Activated CD8-positive, alpha-beta memory T cell treated with anti-CD3 and anti-CD28 coated beads for 24 hours (primary cell): ENCODE results near the gene ZIC1.
A peak's percentile ranks its signal among the peaks of the same experiment; 100 is the strongest.

Experiments used
- DNase-seq: peaks from one replicate; pipeline ENCODE4 v3.0.0-alpha.2; 2020

The ZIC1 gene

DNA sequence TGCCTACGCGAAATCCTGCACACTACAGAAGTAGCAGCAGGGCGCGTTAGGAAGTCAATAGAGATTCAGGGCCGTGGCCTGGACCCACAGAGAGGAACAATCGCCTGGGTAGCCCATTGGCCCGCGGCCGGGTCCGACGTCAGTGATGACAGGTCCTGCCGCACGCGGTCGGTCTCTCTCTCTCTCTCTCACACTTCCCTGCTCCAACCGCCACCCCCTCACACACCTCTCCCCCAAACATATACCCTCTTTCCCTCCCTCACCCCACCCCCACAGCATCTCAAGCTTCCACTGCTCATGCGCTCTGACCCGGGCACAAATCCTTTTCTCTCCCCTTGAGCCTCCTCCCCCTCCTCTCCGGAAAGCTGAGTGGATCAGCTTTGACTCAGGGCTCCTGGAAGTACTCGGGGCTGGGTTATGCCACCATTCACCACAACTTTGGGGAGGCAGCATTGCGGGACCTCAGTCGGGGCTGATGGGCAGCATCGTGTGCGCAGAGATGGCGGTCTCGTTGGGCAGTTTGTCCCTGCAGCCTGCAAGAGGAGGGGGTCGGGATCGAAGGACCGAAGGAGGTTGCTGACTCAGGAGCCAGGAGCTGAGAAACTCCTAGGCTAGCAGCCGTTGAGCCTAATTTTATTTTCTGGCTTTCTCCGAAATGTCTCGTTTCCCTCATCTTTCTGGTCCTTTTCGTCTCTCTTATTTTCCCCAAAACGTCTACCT, 11.8 kb upstream of the ZIC1 start:
- peak; percentile 28 for DNase-seq

DNA sequence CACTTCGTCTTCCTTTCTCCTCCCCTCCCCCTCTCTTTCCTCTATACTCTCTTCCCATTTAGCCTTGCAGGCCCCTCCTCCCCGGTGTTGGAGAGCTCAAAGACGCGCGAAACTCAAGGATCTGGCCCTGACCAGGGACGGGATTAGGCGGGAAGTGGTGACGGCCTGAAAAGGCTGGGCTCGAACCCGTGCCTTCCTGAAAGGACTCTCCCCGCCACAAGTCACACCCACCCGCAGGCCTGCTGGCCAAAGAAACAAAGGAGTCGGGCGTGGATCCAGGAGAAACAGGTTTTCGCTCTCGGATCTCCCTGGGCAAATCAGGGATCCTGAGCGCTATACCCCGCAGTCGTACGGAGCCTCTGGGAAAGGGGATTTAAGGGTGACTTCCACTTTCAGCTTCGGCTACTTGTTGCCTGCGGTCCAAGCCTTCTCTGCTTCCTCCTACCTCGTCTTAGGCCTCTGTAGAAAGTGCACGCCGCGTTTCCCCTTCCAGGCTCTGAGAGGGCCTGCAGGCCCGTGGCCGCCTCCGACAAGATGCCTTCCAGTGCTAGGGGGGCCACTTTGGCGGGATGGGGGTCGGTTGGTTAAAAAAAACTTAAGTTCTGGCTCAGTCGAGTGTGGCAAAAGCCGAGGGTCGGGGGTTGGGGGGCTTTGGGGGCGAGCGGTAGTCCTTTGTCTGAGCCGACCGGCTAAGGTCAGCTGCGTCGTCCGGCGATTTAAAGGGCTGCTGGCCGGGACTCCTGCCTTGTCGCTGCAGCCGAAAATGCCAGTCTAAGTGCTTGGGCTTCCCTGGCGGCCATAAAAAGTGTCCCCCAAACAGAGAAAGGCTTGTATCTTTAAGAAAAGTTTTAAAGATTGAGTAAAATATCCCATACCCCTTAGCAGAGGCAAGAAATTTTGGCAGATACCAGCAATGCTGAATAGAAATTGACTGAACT, 11.0 kb upstream of the ZIC1 start:
- DNase-seq: peak; percentile 42

DNA sequence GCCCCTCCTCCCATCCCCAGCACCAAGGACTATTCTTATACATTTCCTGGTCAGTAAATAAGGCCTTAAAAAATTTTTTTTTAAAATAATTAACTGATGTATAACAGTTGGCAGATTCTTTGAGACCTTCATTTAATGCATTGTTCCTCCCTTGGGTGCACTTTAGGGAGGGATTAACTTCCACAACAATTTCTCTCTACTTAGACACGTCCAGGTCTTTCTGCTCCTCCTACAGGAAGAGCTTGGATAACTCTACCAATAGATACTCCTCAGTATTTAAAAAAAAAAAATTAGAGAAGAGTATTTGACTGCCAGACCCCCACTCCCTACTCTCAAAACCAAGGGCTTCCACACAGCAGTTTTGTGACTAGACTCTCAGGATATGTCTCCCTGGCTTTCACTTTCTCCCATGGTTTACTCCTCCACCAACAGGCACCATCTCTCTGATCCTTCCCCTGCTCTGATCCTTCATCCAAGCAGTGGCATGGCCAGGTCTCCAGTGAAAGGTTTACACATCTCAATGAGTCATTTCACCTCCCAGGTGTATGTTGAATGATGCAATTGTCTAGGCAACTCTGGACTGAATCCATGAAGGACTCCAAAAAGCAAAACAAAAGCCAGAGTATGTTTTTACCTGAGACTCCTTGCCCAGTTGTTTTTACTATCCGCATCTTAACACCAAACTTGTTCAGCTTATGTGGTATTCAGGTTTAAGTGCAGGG, 10.2 kb upstream of the ZIC1 start:
- no peak for DNase-seq

DNA sequence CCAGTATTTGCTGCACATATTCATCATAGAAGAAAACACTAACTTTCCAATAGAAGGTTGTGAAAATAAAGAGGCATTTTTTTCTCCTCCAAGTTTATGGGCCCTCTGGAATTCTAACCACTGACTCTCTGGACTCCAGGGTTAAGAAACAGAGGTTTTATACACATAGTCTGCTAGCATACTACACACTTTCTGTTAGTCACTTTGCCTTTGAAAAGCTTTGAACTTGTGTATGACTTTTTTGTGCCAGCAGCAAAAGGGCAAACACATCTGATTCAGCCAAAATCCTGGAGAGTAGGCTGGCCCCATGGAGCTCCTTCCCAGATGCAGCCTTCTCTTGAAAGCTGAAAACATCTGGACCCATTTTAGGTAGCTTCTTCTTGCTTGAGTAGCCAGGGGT, 9.1 kb upstream of the ZIC1 start:
- no peak for DNase-seq

DNA sequence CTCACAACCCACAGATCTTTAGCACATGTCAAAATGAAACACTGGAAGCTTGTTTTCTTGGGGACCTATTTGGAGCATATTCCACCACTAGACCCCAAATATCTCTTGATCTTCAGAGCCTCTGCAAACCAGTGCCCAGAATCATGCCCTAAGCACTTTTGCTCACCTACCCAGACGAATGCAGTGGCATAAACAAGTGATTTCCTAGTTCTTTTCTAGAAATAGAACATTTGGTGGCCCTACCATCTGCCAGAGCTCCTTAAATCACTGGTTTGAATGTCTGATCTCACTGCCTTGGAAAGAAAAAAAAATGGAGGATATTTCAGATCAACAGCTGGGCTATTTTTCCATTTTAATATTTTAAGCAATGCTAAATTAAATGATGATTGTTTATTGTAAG, 8.2 kb upstream of the ZIC1 start:
- no peak for DNase-seq

DNA sequence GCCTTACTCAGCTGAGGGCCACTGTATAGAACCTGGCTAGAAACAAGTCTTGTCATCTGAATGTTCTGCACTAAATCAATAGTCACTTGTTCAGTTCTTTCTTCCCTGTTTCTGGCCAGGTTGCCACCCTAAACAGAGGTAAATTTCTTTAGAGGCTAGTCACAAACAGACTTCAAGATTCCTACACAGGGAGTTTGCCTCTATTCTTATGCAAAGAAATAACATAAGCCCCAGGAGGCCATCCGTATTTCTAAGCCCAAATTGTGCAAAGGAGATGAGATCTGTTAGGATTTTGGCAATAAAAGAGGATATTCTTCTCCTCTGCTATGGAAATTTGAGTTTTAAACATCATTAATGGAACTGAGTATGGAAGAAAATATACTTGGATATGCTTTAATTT, 7.7 kb upstream of the ZIC1 start:
- DNase-seq: no peak

DNA sequence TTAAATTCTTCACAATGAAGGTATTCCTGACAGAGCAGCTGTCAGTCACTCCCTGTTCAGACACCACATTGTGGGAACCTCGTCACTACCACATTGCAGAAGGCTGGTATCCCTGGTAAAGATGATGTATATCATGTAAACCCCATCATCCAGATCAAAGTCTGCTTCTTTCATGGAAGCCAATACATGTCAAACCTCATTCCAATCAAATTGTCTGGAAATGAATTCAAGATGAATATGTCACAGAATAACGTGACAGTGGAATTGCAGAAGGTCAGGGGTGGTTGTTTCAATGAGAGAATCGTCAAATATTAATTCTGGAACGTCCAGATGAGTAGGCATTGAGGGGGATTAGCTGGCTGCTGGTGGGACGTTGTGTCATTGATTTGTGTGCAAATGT, 7.0 kb upstream of the ZIC1 start:
- DNase-seq: no peak

DNA sequence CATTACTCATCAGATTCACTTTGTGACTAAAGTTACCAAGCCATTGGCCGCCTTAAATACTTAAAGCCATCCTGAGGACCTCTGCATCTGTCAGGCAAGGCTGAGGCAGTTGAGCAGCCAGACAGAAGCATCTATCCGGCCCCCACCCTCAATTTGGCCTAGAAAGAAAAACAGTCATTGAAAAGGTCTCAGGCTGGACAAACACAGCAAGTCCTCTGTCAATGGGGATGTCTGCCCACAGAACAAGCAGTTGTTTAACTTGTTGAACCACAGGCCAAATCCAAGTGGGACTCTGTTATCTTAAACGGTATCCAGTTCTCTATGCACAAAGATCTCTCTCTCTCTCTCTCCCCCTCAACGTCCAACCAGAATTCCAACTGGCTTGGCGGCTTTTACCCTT, 5.7 kb upstream of the ZIC1 start:
- DNase-seq: no peak

DNA sequence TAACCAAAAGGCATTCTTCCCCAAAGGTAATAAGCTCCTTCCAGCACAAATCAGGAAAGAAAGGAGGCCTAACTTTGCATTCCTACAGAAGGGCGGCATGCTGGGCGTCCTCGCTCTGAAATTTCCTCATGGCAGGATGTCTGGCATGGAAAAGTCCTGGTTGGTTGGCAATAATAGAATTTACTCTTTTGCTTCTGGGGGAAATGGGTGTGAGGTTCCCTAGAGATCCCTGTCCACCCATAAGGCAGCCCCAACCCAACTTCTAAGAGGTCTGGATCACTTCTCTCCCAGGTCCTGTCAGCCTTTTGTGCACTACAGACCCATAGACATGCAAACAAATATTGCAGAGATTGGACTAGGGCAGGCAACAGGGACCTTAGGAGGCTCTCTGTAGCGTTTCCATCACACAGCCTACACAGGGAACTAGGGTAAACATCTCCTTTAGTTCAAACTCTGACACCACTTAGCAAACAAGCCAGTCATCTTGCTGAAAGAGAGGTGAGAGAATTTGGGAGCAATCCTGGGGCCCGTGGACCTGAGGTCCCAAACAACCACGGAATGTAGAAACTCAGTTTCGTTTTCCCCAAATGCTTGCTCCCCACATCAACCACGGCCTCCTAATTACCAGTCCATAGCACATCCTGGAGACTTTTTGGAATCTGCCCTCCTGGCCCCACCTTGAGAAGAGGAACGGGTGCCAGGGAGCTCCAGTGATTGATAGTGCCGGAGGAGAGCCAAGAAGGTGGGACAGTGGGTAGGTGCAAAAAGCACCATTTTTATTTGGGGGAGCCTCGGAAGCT, 5.0 kb upstream of the ZIC1 start:
- DNase-seq: no peak

DNA sequence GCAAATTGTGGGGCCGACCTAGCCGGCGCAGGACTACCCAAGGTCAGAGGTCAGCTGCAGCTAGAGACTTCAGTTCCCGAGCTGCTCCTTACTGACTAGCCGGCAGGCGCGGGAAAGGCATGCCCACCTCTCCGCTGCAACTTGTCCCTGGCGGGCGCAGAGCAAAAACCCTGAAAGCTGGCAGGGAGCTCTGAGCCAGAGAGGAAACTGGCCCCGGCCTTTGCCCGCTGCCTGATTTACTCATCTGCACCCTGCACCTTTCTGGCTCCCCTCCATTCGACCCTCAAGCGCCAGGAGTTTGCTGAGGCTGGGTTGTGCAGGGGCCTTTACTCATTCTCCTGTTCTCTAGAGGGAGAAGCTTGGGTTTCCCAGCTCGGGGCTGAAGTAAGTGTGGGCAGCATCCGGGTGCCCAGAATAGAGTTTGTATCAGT, 4.3 kb upstream of the ZIC1 start:
- peak; percentile 35 for DNase-seq

DNA sequence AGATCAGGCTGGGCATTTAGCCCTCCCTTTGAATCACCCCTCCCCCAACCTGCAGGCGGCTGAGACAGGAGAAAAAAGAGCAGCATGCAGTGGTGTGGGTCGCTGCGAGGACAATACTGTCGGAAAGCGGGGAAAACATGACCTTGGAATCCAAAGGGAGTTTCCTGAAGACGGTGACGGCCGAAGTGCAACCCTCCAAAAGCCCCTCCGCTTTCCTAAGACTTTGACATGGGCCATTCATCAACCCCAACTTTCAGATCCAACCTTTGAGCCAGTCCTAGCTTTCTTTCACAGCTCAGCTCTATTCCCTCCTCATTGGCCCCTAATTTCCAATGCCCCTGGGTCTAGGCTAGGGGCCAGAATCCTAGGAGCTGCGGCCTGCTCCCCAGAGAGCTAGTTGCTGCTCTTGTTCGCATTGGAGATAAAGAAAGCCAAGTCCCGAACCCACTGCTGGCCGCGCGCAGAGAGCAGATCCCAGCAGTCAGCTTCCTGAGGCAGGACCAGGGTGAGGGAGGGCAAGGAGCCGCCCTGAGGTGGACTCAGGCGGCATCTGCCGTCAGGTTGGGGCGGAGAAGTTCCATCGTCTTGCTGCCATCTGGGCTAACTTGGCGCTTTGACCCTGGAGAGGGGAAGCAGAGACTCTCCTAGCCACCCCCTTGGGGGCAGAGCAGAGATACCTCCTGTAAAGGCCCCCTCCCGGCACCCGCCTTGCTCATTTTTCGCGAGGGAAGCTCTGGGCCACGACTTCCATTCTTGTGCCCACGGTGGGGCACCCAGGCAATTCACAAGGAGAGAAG, 3.7 kb upstream of the ZIC1 start:
- DNase-seq: peak; percentile 44

DNA sequence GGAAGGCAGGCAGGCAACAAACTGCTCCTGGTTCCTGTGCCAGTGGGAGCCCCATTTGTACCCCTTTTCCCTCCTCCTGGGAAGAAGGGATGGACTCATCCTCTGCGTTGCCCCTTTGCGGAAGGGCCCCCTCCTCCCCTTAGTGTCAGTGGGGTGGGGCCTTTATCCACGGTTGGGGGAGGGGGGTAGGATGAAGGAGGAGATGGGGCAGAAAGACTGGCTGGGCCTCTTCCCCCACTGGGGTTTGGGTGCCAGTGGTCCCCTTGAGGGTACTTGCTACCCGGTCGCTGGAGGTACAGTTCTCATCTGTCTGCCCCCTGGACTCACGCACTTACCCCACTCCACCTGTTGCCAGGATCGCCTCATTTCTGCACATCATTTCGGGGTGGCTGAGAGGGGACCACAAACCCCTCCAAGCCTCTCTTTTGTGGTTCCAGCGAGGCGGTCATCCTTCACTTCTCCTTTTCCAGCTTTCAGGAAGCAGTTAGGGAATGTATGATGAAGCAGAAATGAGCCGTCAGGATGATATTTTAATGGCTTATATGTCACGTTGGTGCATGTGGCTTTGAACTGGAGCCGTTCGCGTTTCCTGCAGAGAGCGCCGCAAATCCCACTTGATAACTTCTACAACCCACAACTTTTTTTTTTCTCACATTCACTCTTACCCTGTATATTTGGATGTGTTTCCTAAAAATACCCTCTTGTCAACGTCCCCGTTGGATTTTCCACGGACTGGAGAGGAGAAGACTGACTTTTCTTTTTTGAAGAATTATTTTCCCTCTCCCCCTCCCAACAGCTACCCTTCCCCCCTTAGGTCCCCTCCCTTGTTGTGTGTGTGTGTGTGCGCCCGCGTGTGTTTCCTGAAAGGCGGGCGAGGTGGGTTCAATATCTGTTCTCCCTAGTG, 2.9 kb upstream of the ZIC1 start, which contains the start of gene ZIC4:
Gene ZIC4, minus strand, starts transcription at position 516 of the 904 bp plus-strand sequence. CDS start 3,746 bp downstream, outside the sequence.
- no peak for DNase-seq

DNA sequence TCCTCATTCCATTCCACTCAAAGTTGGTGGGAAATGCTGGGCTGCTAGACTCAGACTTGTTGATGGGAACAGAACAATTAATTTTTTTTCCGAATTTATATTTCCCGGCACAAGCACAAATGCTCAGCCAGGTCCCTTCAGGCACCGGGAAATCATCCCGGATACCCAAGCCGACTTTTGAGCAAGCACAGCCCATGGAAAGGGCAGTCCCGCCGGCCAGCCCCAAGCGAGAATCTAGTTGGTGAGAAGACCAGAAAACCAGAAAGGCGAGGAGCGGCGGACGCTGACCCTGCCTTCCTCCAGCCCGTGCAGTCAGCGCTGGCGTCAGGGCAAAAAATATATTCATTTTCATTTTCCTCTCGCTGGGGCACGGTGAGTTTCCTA, 2.1 kb upstream of the ZIC1 start:
- DNase-seq: no peak

DNA sequence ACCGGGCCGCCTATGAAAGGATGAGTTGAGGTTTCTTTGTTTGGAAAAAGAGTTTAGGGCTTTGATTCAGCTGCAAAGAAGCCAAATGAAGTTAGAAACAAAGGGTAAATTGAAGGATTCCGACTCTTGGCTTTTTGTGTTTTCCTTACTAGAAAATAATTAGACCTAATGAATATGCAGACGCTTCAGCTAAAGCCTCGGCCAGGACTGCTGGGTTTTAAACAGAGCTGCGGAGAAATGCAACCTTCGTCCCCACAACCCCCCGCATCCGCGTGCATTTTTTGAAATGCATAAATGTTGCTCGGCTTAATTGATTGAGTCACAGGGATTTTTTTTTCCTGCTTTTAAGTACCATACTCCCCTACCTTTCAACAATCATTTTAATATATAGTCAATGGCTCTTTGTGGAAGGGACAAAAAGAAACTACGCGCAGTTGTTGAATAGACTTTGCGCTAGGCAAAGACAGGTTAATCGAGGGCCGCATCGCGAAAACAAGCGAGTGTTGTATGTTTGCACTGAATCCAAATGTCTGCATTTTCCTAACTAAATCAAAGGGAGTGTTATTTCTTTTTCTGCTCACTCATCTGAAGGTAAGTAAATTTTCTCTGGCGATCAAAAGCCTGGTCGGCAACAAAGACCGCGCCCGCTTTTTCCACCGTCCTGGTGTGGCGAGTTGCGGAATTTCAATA, 1.5 kb upstream of the ZIC1 start:
- peak; percentile 26 for DNase-seq

DNA sequence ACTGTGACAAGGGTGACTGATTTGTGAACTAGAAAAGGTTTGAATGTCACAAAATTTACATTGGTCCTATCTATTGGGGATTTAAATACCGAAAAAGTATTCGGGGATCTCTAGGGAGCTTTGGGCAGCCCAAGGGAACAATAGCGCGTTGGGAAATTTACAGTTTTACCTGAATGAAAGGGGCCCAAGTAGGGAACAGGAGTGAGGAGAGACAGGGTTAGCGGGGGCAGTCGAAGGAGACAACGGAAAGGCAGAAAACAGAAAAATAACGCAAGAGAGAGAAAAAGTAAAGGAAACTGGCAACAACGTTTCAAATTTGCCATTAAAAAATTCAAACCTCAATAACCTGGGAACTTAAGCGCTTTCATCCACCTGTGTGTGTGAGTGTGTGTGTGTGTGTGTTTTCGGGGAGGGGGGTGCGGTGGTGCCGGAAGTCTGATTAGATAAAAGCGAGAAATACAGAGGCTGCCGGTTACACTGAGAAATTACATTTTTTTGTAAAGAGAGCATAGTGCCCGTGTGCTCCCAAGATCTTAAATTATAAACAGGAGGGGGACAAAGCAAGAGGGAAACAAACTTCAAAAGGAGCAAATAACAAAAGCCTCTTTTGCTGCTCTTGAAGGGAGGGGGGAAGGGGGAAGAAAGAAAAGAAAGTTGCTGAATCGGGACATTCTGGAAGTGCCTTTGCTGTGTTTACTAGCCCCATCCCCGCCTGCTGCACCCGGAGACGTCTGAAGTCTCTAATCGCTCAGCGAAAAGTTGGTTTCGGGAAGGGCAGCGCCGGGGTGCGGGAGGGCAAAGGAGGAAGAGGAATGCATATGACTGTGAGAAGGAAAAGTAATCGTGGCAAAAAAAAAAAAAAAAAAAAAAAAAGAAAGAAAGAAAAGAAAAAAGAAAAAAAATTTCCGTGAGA, 721 bp upstream of the ZIC1 start:
- no peak for DNase-seq

DNA sequence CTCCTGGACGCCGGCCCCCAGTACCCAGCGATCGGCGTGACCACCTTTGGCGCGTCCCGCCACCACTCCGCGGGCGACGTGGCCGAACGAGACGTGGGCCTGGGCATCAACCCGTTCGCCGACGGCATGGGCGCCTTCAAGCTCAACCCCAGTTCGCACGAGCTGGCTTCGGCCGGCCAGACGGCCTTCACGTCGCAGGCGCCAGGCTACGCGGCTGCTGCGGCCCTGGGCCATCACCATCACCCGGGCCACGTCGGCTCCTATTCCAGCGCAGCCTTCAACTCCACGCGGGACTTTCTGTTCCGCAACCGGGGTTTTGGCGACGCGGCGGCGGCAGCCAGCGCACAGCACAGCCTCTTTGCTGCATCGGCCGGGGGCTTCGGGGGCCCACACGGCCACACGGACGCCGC, 956 bp downstream of the ZIC1 start:
- DNase-seq: no peak

DNA sequence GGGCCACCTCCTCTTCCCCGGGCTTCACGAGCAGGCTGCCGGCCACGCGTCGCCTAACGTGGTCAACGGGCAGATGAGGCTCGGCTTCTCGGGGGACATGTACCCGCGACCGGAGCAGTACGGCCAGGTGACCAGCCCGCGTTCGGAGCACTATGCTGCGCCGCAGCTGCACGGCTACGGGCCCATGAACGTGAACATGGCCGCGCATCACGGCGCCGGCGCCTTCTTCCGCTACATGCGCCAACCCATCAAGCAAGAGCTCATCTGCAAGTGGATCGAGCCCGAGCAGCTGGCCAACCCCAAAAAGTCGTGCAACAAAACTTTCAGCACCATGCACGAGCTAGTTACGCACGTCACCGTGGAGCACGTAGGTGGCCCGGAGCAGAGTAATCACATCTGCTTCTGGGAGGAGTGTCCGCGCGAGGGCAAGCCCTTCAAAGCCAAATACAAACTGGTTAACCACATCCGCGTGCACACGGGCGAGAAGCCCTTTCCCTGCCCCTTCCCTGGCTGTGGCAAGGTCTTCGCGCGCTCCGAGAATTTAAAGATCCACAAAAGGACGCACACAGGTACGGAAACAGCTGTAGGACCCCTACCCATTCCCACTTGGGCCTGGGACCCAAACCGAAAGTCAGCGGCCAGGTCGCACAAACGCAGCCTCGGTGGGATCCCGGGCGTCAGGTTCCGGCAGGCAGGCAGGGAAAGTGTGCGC, 1.5 kb downstream of the ZIC1 start:
- no peak for DNase-seq

DNA sequence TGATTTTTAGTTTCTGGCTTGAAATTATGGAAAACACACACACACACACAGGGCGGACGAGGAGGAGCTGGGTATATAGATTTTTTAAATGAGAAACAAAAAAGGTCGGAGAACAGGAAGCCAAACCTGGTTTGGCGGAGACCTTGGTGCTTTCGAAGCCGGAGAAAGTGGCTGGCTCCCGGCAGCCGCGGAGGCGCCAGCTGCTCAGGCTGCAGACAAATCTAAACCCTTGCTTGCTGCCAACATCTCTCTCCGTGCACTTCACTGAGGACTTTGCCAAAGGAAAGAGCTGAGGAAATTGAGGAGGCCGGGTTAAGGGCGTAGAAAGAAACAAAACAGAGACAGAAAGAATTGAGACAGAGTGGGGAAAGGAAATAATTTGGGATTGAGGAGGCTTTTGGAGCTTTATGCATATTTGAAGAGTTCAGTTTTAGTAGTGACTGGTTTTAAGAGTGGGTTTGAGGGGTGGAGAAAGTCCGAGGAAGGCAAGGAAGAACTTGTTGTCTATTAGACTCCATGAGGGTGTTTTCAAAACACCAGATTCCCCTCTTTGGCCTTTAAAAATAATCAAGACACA, 2.2 kb downstream of the ZIC1 start:
- DNase-seq: no peak
